ENCODE measurements around the gene ITPK1. TPM values are rescaled to one million over a fixed set of nuclear protein-coding genes. Genes with fewer than 3 reads are reported as not detected.

Gene ITPK1
- total RNA-seq, 1 experiment from 2014 or later, result 25.9 TPM

DNA sequence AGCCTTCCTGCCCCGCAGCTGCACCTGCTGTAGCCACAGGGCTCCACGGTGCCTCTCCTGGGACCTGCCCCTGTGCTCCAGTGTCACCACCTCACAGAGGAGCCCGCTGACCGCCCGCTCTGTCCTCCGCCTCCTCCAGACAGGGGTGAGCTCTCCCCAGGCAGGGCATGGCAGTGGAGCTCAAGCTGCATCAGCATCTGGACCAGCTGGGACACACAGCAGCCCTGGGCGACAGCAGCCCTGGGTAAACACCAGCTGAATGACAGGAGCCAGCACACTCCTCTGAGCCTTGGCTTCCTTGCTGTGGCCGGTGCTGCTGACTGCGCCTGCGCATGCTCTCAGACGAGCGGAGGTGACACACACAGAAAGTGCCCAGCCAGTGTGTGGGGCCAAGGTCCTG, 170.7 kb downstream of the ITPK1 start:
- no peaks in the 10 kb centered on the region for H3K9me3 ChIP-seq (ENCODE audit: control insufficient read depth, insufficient read depth, low read depth, low read length)
- H3K36me3 ChIP-seq (ENCODE audit: control insufficient read depth, insufficient read depth, low read length), result no peaks in the 10 kb centered on the region
- ATAC-seq, result no peak
- BruUV-seq (replicated peaks), result no TSS peak
- no peaks in the 10 kb centered on the region for H3K27me3 ChIP-seq (ENCODE audit: control insufficient read depth, insufficient read depth, low read length)
- no peak overlapping the region for H3K4me3 ChIP-seq (ENCODE audit: low read depth in 2 of 2, low read length in 2 of 2)
- intact Hi-C loops (cut with micrococcal nuclease; ENCODE audit: unreplicated experiment) (no loop called here), in situ Hi-C loops (cut with HindIII; ENCODE audit: low pct_unique_long_range_greater_than_20kb, low sequenced_read_pairs) (no loop called here)
- no peak overlapping the region for H3K27ac ChIP-seq (ENCODE audit: low read length)
- H3K4me1 ChIP-seq (ENCODE audit: control insufficient read depth, insufficient read depth, low read length), result no peaks in the 10 kb centered on the region
- CTCF ChIA-PET, result no interaction called here
- POLR2A ChIA-PET, result no interaction called here
- DNase-seq (ENCODE audit: low read depth, low spot score), result no peak
- no peak for TF ChIP-seq TCF7L2 (IDR thresholded peaks at IDR 0.05; ENCODE audit: low read depth, low read length)
- no peak for TF ChIP-seq POLR2AphosphoS5 (IDR thresholded peaks at IDR 0.05; ENCODE audit: low read depth, low read length)
- TF ChIP-seq, protein P1, sequence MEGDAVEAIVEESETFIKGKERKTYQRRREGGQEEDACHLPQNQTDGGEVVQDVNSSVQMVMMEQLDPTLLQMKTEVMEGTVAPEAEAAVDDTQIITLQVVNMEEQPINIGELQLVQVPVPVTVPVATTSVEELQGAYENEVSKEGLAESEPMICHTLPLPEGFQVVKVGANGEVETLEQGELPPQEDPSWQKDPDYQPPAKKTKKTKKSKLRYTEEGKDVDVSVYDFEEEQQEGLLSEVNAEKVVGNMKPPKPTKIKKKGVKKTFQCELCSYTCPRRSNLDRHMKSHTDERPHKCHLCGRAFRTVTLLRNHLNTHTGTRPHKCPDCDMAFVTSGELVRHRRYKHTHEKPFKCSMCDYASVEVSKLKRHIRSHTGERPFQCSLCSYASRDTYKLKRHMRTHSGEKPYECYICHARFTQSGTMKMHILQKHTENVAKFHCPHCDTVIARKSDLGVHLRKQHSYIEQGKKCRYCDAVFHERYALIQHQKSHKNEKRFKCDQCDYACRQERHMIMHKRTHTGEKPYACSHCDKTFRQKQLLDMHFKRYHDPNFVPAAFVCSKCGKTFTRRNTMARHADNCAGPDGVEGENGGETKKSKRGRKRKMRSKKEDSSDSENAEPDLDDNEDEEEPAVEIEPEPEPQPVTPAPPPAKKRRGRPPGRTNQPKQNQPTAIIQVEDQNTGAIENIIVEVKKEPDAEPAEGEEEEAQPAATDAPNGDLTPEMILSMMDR (IDR thresholded peaks at IDR 0.05), result no peak
- no peak for TF ChIP-seq SIN3A (IDR thresholded peaks at IDR 0.05; ENCODE audit: borderline replicate concordance, insufficient read depth, low read depth, low read length)
- TF ChIP-seq, protein P2, sequence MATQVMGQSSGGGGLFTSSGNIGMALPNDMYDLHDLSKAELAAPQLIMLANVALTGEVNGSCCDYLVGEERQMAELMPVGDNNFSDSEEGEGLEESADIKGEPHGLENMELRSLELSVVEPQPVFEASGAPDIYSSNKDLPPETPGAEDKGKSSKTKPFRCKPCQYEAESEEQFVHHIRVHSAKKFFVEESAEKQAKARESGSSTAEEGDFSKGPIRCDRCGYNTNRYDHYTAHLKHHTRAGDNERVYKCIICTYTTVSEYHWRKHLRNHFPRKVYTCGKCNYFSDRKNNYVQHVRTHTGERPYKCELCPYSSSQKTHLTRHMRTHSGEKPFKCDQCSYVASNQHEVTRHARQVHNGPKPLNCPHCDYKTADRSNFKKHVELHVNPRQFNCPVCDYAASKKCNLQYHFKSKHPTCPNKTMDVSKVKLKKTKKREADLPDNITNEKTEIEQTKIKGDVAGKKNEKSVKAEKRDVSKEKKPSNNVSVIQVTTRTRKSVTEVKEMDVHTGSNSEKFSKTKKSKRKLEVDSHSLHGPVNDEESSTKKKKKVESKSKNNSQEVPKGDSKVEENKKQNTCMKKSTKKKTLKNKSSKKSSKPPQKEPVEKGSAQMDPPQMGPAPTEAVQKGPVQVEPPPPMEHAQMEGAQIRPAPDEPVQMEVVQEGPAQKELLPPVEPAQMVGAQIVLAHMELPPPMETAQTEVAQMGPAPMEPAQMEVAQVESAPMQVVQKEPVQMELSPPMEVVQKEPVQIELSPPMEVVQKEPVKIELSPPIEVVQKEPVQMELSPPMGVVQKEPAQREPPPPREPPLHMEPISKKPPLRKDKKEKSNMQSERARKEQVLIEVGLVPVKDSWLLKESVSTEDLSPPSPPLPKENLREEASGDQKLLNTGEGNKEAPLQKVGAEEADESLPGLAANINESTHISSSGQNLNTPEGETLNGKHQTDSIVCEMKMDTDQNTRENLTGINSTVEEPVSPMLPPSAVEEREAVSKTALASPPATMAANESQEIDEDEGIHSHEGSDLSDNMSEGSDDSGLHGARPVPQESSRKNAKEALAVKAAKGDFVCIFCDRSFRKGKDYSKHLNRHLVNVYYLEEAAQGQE (IDR thresholded peaks at IDR 0.05; ENCODE audit: insufficient read depth in 1 of 2, low read depth in 2 of 2, low read length in 1 of 2), result no peak

DNA sequence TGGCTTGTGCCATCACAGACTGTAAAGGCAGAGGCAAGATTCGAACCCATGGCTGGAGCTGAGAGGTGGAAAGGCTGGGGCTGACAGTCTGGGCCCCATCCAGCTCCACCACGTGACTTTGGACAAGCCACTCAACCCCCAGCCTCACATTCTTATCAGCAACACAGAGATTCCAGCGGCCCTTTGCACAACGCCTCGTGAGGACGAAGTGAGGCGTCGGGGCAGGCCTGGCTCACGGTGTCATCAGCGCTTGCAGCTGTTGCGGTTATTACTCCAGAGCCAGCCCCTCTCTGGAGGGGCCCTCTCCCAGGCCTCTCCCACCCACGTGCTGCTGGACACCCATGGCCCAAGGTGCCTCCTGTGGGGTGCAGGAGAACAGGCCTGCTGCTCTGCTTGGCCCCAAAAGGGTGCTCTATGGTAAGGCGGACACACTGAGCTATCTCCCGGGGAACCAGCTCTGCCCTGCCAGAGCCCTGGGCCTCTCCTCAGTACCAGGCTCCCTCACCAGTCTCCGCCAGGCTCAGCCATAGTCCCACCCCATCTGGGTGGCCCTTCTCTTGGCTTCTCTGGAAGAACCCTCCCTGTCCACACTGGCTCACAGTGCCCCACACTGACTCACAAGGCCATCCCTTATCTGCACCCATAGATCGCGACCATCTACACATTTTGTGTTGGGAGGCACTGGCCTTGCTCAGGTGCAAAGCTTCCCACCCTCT, 171.7 kb downstream of the ITPK1 start:
- CTCF ChIA-PET, result no interaction called here
- Histone ChIP-seq H3K4me3 (ENCODE audit: low read depth in 2 of 2, low read length in 2 of 2) (no peak overlapping the region), H3K9me3 (ENCODE audit: control insufficient read depth, insufficient read depth, low read depth, low read length) (no peaks in the 10 kb centered on the region), H3K27me3 (ENCODE audit: control insufficient read depth, insufficient read depth, low read length) (no peaks in the 10 kb centered on the region), H3K4me1 (ENCODE audit: control insufficient read depth, insufficient read depth, low read length) (no peaks in the 10 kb centered on the region), H3K27ac (ENCODE audit: low read length) (no peak overlapping the region), H3K36me3 (ENCODE audit: control insufficient read depth, insufficient read depth, low read length) (no peaks in the 10 kb centered on the region)
- BruUV-seq (replicated peaks), result no TSS peak
- DNase-seq (ENCODE audit: low read depth, low spot score), result no peak
- TF ChIP-seq SIN3A (IDR thresholded peaks at IDR 0.05; ENCODE audit: borderline replicate concordance, insufficient read depth, low read depth, low read length) (no peak), TCF7L2 (IDR thresholded peaks at IDR 0.05; ENCODE audit: low read depth, low read length) (no peak), POLR2AphosphoS5 (IDR thresholded peaks at IDR 0.05; ENCODE audit: low read depth, low read length) (no peak)
- TF ChIP-seq, protein P2 (IDR thresholded peaks at IDR 0.05; ENCODE audit: insufficient read depth in 1 of 2, low read depth in 2 of 2, low read length in 1 of 2), result no peak
- TF ChIP-seq, protein P1 (IDR thresholded peaks at IDR 0.05), result no peak
- no peak for ATAC-seq
- POLR2A ChIA-PET, result no interaction called here
- in situ Hi-C loops (cut with HindIII; ENCODE audit: low pct_unique_long_range_greater_than_20kb, low sequenced_read_pairs), result no loop called here
- intact Hi-C loops (cut with micrococcal nuclease; ENCODE audit: unreplicated experiment), result no loop called here

Measured in Panc1 (cell line).